Stimulated activated CD8-positive, alpha-beta memory T cell treated with anti-CD3 and anti-CD28 coated beads, Interleukin-15, amount 100 ng/mL, for 4 hours (primary cell): ENCODE data around the gene SLC25A30.
"Not testable (repeated sequence)": the region's sequence is repeated elsewhere in the genome, so short reads cannot be mapped to it uniquely, and the experiment has no call there.

Experiments
- DNase-seq, 2 donors: peaks; one replicate each; pipeline ENCODE4 v3.0.0-alpha.2; 2020; ENCODE audit warnings: low read depth in 2 of 2

The SLC25A30 gene

DNA sequence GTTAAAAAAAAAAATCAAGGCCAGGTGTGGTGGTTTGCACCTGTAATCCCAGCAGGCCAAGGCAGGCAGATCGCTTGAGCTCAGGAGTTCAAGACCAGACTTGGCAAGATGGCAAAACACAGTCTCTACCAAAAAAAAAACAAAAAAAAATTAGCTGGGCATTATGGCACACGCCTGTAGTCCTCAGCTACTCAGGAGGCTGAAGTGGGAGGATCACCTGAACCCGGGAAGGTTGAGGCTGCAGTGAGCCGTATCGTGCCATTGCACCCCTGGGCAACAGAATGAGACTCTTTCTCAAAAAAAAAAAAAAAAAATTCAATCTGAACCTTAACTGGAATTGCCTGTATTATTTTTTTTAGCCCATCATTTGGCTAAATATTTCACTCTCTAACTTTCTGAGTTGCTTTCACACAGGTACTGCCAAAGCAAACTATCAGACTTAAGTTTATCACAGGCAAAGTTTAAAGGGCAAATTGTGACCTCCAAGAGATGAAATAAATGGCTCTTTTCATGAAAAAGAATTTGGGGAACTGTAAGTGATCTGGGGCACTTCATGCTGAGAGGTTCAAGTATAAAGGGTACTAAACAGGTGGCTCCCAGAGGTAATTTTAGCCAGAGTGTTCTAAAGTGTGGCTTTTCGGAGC, 14.7 kb upstream of the SLC25A30 start:
- DNase-seq: no peak

DNA sequence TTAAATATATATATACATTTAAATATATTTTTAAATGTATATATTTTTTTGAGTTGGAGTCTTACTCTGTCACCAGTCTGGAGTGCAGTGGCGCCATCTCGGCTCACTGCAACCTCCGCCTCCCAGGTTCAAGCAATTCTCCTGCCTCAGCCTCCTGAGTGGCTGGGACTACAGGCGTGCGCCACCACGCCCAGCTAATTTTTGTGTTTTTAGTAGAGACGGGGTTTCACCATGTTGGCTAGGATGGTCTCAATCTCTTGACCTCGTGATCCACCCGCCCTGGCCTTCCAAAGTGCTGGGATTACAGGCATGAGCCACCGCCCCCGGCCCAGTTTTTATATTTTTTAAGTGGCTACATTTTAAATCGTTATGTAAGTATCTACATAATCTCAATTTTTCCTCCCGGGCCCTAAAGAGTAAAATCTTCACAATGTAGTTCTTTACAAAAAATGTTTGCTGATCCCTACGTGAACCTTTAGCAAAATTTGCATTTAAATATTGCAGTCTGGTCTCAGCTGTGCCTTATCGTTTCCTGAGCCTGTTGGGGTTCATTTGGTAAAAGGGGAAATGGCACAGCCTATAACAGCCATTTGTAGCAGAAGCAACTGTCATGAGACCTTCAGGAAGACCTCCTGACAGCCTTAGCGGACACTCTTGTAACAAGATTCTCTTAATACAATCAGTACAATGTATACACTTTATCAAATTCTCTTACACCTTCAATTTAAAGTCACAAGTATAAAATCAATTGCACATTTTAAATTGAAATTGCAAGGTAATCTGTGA, 8.1 kb upstream of the SLC25A30 start:
- not testable (repeated sequence) for DNase-seq

DNA sequence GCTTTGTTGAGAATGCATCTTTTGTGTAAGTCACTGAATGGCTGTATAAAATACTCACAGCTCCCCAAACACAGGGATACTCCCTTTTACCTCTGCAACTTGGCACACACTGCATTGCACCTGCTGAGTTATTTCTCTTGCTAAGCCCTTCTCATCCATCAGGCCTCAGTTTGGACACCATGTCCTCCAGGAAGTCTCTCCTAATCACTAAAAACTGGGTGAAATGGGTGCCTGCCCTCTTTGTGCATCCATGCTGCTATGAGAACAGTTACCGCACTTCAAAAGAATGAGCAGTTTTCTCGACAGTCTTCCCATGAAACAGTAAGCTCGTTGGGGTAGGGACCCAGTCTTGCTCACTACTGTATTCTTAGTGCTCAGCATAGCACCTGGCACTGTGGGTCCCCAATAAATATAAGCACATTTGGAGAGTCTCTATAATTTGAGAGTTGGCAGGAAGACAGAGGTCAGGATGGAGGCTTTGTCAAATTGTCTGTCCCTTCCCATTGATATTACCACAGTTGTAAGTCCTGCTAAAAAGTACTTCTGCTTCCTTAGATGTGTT, 4.6 kb upstream of the SLC25A30 start:
- no peak for DNase-seq

DNA sequence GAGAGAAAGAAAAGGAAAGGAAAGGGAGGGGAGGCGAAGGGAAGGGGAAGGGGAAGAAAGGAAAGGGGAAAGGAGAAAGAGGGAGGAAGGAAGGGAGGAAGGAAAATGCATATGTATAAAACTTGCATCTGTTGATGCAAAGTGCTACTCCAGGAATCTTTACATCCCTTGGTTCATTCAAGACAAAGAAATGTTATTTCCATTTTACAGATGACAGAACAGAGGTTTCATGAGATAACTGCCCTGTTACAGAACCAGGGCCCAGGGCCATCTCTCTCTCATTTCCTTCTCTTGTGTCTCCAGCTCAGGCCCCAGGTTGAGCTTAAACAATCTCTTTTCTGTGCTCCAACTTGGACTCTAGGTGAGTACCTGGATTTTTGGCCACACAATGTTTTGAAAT, 1.8 kb upstream of the SLC25A30 start:
- DNase-seq: no peak

DNA sequence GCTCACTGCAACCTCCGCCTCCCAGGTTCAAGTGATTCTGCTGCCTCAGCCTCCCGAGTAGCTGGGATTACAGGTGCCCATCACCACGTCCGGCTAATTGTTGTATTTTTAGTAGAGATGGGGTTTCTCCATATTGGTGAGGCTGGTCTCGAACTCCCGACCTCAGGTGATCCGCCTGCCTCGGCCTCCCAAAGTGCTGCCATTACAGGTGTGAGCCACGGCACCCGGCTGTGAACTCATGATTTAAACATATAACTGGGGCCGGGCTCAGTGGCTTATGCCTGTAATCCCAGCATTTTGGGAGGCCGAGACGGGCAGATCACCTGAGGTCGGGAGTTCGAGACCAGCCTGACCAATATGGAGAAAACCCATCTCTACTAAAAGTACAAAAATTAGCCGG, 1.2 kb upstream of the SLC25A30 start:
- not testable (repeated sequence) for DNase-seq

DNA sequence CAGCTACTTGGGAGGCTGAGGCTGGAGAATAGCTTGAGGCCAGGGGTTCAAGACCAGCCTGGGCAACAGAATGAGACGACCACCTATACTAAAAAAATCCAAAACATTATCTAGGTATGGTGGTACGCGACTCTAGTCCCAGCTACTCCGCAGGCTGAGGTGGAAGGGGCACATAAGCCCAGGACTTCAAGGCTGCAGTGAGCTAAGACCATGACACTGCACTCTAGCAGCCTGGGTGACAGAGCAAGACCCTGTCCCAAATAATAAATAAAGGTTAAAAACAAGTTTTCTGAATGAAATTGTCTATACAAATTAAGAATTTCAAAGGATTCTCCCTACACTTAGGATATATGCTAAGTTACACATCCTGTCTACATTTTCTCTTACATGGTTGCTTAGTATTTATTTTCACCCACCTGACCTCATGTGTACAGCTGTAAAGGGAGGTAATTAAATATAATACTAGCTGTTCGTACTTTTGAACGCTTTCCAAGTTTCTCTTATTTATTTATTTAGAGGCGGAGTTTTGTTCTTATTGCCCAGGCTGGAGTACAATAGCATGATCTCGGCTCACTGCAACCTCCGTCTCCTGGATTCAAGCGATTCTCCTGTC, 1.6 kb downstream of the SLC25A30 start:
- no peak for DNase-seq

DNA sequence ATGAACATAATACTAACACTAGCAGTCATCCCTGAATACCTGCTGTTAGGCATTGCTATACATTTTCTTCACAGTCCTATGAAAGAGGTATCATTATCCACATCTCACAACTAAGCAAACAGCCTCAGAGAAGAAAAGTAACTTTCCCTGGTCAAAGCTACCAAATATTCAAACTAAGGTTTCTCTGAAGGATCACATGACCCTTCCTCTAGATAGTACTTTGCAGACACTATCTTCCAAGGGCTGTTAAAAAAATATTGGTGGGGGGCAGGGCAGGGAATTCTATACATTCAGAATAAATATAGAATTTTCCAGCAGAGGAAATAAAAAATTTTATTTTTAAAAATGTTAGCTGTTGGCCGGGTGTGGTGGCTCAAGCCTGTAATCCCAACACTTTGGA, 3.1 kb downstream of the SLC25A30 start:
- DNase-seq: no peak

DNA sequence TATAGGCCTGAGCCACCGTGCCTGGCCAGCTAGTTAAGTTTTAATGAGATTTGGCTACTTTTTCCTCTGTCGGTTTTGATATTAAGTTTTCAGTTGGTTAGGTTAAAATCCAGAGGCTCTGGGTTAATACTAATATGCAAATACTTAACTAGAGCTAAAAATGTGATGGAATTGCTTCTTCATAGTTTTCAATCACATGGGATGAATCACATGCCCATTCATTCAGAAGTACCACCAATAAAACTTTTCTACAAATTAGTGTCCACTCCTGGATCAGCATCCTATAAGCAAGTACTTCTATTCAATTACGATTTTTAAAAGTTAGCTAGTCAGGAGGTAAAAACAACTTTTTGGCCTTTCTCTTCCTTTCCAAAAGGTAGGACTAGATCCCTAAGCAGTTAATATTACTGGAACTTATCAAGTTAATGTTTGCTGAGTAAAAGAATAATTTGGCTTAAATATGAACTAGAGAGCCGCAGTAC, 4.3 kb downstream of the SLC25A30 start:
- no peak for DNase-seq

DNA sequence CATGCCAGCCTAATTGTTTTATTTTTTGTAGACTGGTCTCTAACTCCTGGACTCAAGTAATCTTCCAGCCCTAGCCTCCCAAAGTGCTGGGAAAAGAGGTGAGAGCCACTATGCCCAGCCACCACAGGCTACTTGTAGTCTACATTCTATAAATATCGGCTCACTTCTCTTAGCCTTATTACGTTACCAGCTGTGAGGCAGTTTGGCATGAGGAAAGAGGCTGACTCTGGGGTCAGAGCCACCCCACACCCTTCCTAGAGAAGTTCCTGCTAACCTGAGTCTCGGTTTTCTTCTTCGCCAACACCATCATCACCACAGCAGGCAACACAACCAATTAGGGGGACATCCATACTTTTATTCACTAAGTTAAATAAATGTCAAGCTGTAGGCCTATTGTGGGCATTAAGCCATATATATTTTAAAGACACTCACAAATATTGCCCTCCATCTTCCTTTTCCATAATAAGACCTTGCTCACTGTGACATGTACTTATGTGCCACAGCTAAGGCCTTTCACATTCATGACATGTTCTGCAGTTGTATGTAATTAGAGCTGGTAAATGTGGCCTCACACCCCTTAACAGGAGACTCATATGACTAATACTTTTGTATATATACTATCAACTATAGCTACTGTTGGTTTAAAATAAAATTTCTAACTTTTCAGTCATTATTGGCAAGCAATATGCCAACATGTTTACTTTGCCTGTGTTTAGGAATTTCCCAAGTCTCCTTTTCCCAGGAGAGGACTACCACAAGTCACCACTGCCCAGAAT, 5.7 kb downstream of the SLC25A30 start:
- no peak for DNase-seq

DNA sequence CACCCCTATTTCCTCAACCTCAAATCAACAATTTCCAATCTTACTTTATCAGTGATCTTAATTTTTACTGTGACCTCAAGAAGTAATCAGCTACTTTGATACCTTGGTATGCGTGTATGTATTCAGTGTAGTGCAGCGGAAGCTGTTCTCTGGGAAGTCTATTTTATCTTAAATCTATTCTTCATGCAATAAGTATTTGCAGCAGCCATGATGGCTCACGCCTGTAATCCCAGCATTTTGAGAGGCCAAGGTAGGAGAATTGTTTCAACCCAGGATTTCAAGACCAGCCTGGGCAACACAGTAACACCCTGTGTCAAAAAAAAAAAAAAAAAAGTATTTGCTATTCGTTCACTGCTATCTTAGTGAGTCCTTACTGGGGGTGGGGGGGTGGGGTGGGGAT, 6.5 kb downstream of the SLC25A30 start:
- no peak for DNase-seq

DNA sequence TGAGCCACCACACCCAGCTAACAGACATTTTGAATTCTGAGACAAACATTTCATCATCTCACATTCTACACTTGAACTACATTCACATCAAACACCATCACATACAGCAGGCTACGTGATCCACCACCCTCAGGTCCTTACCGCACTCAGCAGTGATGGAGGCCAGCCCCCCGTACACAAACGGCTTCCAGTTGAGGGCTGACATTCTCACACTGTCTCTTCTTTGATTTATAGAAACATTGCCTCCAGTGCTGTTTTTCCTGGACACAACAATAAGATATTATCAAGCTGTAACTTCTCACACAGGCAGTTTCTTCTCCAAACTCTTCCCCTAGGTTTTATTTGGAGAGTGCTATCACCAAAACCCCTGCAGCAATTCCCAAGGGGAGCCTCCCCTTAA, 7.0 kb downstream of the SLC25A30 start:
- no peak for DNase-seq

DNA sequence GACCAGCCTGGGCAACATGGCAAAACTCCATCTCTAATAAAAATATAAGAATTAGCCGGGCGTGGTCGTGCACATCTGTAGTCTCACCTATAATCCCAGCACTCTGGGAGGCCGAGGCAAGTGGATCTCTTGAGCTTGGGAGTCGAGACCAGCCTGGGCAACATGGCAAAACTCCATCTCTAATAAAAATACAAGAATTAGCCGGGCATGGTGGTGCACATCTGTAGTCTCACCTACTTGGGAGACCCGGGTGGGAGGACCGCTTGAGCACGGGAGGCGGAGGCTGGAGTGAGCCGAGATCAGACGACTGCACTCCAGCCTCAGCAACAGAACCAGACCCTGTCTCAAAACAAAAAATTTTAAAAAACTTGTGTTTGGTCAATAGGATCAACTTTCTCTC, 7.7 kb downstream of the SLC25A30 start:
- DNase-seq: no peak

DNA sequence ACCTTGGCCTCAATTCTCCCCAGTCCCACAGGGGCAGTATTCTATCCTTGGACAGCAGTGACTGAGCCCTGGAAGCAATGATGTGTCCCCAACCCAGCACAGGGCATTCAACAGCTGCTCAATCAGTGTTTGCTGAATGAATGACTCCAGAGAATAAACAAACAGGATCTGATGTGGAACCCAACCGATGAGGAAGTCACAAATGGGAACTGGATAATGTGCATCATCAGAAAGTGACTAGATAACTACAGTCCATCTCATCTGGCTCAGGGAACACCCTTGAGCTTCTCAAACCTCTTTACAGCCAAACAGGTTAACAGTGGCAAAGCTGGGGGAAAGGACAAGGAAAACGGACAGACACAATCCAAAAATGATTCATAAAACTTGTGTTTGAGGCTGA, 8.2 kb downstream of the SLC25A30 start:
- no peak for DNase-seq

DNA sequence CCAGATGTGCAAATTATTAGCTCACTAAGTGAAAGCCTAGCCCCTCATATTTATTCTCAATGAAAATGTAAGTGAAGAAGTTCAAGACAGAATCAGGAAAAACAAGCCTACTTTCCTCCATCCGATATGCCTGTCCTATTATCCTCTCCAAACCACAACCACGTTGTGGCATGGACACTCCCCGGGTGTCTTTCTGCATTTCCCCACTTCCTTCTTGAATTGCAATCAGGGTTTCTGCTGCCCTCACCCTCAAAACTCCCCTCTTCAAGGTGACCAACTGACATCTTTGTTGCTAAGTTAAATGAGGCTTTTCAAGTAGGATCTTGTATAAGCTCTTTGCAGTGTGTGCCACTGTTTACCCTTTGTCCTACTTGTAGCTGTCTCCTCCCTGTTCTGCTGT, 11.8 kb downstream of the SLC25A30 start:
- DNase-seq: no peak

DNA sequence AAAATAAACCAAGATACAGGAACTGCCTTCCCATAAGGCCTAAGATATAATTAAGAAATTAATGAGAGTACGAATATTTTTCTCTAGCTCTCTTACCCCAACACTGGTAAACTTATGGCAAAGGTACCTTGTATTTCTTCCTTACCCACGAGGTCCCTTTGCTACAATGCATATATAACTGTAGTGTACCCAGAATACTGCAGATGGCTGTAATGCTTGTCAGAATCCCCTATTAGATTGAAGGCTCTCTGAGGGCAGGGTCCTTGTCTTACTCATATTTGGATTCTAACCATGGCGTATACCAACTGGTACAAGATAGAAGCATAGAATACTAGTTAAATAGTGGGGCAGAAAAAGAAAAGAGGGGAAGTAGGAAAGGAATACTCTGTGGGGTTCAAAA, 15.1 kb downstream of the SLC25A30 start:
- DNase-seq: no peak

DNA sequence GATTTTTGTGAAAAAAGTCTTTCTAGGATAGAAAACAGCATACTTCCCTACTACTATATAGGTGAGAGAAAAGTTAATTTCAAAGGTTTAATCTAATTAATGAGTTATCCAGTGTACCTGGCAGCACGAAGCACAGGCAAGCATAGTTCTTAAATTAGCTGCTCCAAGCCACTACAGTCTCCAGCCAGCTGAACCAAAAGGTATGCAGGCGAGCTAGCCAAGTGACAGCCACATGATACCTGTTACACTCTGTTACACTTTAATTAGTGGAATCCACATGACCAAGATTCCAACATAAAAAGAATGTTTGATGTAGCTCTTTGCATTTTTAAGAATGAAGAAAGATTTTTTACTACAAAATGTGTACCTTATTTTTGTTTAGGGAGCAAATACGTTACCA, 15.5 kb downstream of the SLC25A30 start:
- DNase-seq: no peak

DNA sequence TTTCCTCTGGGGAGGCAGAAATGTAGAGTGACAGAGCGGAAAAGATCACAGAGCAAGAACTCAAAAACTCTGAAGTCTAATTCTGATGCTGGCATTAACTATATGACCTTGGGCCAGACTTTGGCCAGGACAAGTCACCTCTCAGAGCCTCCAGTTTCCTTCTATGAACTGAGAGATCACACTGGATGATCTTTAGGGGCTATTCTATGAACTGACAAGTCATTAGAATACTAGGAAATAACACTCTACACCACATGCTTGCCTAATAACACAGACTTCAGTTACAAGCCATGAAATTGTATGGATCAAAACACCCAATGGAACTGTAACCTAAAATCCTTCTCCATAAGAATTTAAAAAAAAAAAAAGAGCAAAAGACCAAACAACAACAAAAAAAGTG, 16.9 kb downstream of the SLC25A30 start:
- DNase-seq: no peak

DNA sequence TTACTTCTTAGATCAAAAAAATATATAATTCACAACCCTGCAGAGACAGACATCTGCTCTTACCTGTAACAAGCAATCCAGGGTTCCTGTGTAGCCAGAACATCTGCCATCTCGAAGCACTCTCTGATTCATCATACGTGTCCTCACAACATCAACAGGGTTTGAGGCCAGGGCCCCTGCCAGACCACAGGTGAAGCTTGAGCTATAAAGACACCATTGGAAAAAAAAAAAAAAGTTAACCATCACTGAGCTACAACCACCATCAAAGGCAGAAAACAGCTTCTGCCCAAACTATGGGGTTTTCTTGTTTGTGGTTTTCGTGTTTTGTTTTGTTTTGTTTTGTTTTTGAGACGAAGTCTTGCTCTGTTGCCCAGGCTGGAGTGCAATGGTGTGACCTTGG, 19.3 kb downstream of the SLC25A30 start:
- no peak for DNase-seq

DNA sequence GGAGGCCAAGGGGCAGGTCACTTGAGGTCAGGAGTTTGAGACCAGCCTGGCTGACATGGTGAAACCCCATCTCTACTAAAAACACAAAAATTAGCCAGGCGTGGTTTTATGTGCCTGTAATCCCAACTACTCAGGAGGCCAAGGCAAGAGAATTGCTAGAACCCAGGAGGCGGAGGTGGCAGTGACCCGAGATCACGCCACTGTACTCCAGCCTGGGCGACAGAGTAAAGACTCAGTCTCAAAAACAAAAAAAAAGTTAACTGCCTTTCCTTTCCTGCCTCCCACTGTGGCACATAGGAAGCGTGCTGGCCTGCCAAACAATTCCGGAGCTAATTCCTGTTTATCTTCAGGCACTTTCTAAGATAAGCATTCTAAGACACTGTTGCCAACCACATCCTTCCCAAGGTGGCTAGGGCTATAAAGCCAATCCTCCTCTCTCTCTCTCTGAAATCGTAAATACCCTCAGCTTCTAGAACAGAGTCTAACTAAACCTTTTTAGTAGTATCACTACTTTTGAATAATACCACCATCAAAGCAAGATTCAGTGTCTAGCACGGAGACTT, 21.6 kb downstream of the SLC25A30 start:
- DNase-seq: no peak

DNA sequence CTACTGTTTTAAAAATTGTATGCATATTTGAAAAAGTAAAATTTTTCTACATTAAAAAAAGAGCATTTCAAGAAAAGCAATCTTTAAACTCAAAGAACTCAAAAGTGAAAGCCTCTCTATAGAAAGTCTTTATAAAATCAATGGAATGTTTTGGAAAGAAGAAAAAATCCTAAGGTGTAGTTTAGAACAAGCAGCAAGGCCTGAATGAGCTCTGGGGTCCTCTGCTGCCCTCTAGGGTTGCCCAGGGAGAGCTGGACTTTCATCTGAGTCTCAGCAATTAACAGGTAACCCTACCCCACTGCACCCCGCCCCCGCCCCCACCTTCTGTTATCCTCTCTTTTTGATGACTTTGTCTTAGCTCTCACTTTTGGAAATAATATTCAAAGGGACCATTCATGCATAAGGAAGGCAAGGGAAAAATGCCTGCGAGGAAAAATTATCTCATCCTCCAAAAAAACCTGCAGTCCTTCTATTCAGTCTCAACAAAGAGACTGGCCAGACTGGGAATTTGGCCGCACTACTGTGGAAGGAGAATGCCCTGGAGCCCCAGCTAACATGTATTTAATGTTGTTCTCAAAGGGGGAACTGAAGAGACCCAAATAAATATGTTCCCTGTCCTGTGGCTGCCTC, 24.1 kb downstream of the SLC25A30 start:
- DNase-seq: no peak

DNA sequence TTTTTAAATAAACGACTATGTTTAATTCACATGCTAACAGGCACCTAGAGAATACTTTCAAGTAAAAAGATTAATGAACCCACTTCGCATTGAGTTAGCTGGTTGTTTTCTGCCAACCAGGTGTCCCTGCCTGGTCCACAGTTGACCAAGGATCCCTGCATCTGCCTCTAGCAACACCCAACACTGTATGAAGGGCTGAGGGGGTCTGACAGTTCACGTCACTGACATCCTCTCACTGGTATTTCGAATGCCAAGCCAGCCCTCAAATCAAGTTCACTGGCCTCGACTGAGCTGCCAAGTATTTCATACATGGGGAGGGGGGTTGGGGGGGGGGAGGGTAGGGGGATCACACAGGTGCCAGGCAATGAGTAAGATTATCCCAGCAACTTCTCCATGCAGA, 25.4 kb downstream of the SLC25A30 start:
- no peak for DNase-seq
